Skeletal muscle tissue (tissue), 4 donors: ENCODE data around the gene RPL31. TPM values are rescaled to one million over a fixed set of nuclear protein-coding genes. Genes with fewer than 3 reads are reported as not detected.

Source experiments
- H3K27ac ChIP-seq: one replicate; pipeline ENCODE4 v1.7.0; 2013; ENCODE audit warnings: mild to moderate bottlenecking, low read depth, low read length, inconsistent platforms
- H3K27me3 ChIP-seq, 3 donors: one replicate each; pipeline ENCODE4 v1.7.0; 2013; ENCODE audit warnings: low read length in 3 of 3; ENCODE audit not compliant: control insufficient read depth in 3 of 3, insufficient read depth in 3 of 3
- H3K36me3 ChIP-seq, 3 donors: one replicate each; pipeline ENCODE4 v1.7.0; 2013; ENCODE audit warnings: low read length in 3 of 3; ENCODE audit not compliant: control insufficient read depth in 3 of 3, insufficient read depth in 3 of 3
- H3K4me1 ChIP-seq, 3 donors: one replicate each; pipeline ENCODE4 v1.7.0; 2013; ENCODE audit warnings: low read length in 3 of 3, mild to moderate bottlenecking in 3 of 3; ENCODE audit not compliant: control insufficient read depth in 3 of 3, insufficient read depth in 3 of 3
- H3K4me3 ChIP-seq, 3 donors: one replicate each; pipeline ENCODE4 v1.7.0; 2013; ENCODE audit warnings: low read length in 3 of 3
- H3K9ac ChIP-seq, 3 donors: one replicate each; pipeline ENCODE4 v1.7.0; 2013; ENCODE audit warnings: low read length in 3 of 3, mild to moderate bottlenecking in 3 of 3, moderate library complexity in 2 of 3, low read depth in 1 of 3
- H3K9me3 ChIP-seq, 3 donors: one replicate each; pipeline ENCODE4 v1.7.0; 2013; ENCODE audit warnings: low read length in 3 of 3; ENCODE audit not compliant: control insufficient read depth in 3 of 3
- total RNA-seq: library from RNA; depleted of rRNA; stranded (reverse); fragments of >200 nt; gene quantifications from one replicate; pipeline ENCODE4 v1.2.3, GENCODE V29; 2014
- donor health status: Osteomylitis.

The RPL31 gene
- total RNA-seq, 1 donor from 2014 or later, result 1,432 TPM

- Histone ChIP-seq H3K4me3 (no peak overlapping the region), H3K9ac (no peak overlapping the region), H3K4me1 (no peaks in the 10 kb centered on the region), H3K27me3 (no peaks in the 10 kb centered on the region), H3K9me3 (no peaks in the 10 kb centered on the region), H3K27ac (no peak overlapping the region), H3K36me3 (peaks cover 37 to 60% (median 49%) of the 10 kb centered on the region in 3 donors)
Measured at GRCh38 chr2:100972452-100972851, 29.6 kb upstream of the RPL31 start.

DNA sequence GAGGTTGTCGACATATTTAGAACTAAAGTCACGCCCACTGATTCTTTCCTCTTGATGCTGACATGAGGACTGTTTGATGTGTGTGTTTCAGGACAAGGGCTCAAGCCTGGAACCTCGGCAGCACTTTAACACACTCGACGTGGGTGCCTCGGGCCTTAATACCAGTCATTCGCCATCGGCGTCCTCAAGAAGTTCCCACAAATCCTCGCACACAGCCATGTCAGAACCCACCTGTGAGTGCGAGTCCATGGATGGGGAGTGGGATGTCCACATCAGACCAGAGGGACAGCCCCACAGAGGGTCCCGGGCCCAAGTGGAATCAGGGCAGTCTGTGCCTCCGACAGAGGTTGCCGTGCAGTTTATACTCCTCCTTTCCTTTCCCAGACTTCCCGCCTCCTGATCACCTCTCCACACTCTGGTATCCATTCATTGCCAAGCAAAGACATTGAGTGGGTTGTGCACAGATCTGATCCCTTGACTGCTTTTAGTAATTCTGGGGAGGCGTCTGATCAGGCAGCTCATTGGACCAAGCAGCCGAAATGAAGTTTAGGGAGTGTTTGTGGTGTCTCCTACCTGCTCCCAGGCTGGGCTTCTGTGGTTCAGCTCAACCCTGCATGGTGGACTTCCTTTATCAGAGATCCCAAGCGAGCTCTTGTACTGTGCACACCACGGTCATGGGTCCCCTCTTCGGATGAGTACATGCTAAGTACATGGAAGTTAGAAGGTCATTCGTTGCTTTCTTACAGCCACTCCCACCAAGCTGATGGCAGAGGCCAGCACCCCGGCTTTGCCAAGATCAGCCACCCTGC, 27.2 kb upstream of the RPL31 start:
- peaks cover 31 to 53% (median 38%) of the 10 kb centered on the region in 3 donors for H3K36me3 ChIP-seq
- H3K4me3 ChIP-seq, result no peak overlapping the region
- H3K27me3 ChIP-seq, result no peaks in the 10 kb centered on the region
- H3K9ac ChIP-seq, result no peak overlapping the region
- H3K4me1 ChIP-seq, result no peaks in the 10 kb centered on the region
- H3K27ac ChIP-seq, result no peak overlapping the region
- no peaks in the 10 kb centered on the region for H3K9me3 ChIP-seq

GRCh38 chr2:100975521-100975785, 26.6 kb upstream of the RPL31 start:
- Histone ChIP-seq H3K36me3 (peaks cover 28 to 53% (median 38%) of the 10 kb centered on the region in 3 donors), H3K4me1 (no peaks in the 10 kb centered on the region), H3K27ac (no peak overlapping the region), H3K9ac (no peak overlapping the region), H3K27me3 (no peaks in the 10 kb centered on the region), H3K4me3 (no peak overlapping the region), H3K9me3 (no peaks in the 10 kb centered on the region)

DNA sequence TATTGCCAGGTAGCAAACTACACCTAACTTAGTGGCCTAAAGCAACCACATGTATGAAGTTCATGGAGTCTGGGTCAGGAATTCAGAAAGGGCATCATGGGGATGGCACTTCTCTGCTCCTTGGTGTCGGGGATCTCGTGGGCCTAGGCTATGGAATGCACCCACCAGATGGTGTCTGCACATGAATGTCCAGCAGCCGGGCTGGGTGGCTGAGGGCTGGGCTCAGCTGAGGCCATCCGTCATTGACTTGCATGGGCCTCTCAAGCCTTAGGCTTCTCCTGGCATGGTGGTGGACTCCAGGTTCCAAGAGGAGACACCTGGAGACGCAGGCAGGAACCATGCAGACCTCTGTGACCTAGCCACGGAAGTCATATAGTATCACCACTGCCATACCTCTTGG, 26.0 kb upstream of the RPL31 start:
- no peaks in the 10 kb centered on the region for H3K9me3 ChIP-seq
- no peak overlapping the region for H3K4me3 ChIP-seq
- no peaks in the 10 kb centered on the region for H3K27me3 ChIP-seq
- H3K4me1 ChIP-seq, result no peaks in the 10 kb centered on the region
- H3K36me3 ChIP-seq, result peaks cover 28 to 48% (median 34%) of the 10 kb centered on the region in 3 donors
- H3K9ac ChIP-seq, result no peak overlapping the region
- no peak overlapping the region for H3K27ac ChIP-seq

GRCh38 chr2:100976645-100977391, 25.3 kb upstream of the RPL31 start:
- Histone ChIP-seq H3K9me3 (no peaks in the 10 kb centered on the region), H3K27me3 (no peaks in the 10 kb centered on the region), H3K36me3 (peaks cover 25 to 45% (median 36%) of the 10 kb centered on the region in 3 donors)

DNA sequence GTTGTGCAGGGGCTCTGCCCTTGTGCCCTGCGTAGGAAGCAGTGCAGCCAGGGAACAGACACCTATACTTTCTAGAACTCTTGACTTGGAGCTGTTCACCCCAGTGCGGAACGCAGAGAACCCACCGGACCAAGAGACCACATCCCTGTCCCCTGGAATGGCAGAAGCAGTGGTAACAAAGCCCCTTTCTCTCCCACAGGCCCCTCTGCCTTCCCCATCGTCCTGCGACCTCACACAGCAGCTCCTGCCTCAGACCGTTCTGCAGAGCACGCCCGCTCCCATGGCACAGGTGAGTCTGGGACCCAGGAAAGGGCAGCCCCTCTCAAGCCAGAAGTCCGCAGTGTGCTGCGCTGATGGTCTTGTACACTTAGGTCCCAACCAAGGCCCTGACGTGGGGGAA, 24.6 kb upstream of the RPL31 start:
- H3K9ac ChIP-seq, result no peak overlapping the region
- H3K27me3 ChIP-seq, result no peaks in the 10 kb centered on the region
- H3K9me3 ChIP-seq, result no peaks in the 10 kb centered on the region
- peaks cover 25 to 48% (median 43%) of the 10 kb centered on the region in 3 donors for H3K36me3 ChIP-seq
- H3K4me1 ChIP-seq, result no peaks in the 10 kb centered on the region
- no peak overlapping the region for H3K27ac ChIP-seq
- H3K4me3 ChIP-seq, result no peak overlapping the region

More at GRCh38 chr2:100976645-100977391, 25.3 kb upstream of the RPL31 start:
- no peak overlapping the region for H3K9ac ChIP-seq
- no peaks in the 10 kb centered on the region for H3K4me1 ChIP-seq
- no peak overlapping the region for H3K4me3 ChIP-seq
- no peak overlapping the region for H3K27ac ChIP-seq

GRCh38 chr2:100978582-100979191, 23.4 kb upstream of the RPL31 start:
- Histone ChIP-seq H3K9ac (peak overlapping the region in 1 of 3 donors; percentile 10), H3K9me3 (no peaks in the 10 kb centered on the region), H3K27ac (no peak overlapping the region), H3K36me3 (peaks cover 28 to 47% (median 40%) of the 10 kb centered on the region in 3 donors), H3K4me1 (no peaks in the 10 kb centered on the region), H3K4me3 (no peak overlapping the region), H3K27me3 (no peaks in the 10 kb centered on the region)

DNA sequence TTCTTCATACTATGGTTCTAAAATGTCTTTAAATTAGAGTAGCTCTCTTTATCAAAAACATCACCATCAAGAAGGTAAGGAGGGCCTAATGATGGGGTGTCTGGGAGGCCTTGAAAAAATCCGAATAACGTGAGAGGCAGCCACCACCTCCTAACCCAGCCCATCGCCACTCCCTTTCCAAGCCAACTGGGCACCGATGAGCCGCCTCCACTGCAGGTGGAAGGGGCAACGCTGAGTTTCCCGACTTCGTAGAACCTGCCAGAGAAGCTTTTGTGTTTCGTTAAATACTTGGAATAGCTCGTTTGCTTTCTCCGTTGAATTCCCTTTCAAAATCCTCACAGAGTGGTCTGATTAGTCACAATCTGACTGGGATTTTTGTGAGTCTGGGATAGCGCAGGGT, 22.0 kb upstream of the RPL31 start:
- H3K9me3 ChIP-seq, result no peaks in the 10 kb centered on the region
- no peaks in the 10 kb centered on the region for H3K27me3 ChIP-seq
- H3K4me3 ChIP-seq, result no peak overlapping the region
- no peak overlapping the region for H3K9ac ChIP-seq
- H3K4me1 ChIP-seq, result no peaks in the 10 kb centered on the region
- peaks cover 21 to 39% (median 29%) of the 10 kb centered on the region in 3 donors for H3K36me3 ChIP-seq
- no peak overlapping the region for H3K27ac ChIP-seq

DNA sequence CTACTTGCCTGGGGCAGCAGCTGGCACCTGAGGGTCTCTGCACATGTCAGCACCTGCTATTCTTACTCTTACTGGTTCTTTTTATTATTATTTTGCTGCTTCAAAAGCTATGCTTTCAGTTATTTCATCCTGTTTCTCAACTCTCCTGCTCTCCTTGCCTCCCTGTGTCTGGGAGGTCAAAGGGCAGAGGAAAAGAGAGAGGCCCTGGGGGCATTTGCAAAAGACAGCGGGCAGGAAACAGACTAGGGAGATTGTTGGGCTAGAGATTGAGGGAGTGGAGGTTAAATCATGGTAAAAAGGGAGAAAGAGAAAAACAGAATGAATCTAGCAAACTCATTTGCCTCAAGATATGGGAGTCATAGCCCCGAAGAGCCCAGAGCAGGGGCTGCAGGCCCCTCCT, 21.1 kb upstream of the RPL31 start:
- Histone ChIP-seq H3K27me3 (no peaks in the 10 kb centered on the region), H3K36me3 (peaks cover 18 to 30% (median 20%) of the 10 kb centered on the region in 3 donors), H3K4me3 (no peak overlapping the region), H3K4me1 (no peaks in the 10 kb centered on the region), H3K9me3 (no peaks in the 10 kb centered on the region), H3K27ac (no peak overlapping the region), H3K9ac (no peak overlapping the region)

GRCh38 chr2:100982431-100982861, 19.6 kb upstream of the RPL31 start:
- H3K9me3 ChIP-seq, result no peaks in the 10 kb centered on the region

More at GRCh38 chr2:100982431-100982861, 19.6 kb upstream of the RPL31 start:
- no peaks in the 10 kb centered on the region for H3K4me1 ChIP-seq
- H3K27ac ChIP-seq, result no peak overlapping the region
- no peak overlapping the region for H3K4me3 ChIP-seq
- H3K36me3 ChIP-seq, result peaks cover 10 to 17% (median 14%) of the 10 kb centered on the region in 3 donors
- H3K9ac ChIP-seq, result no peak overlapping the region
- no peaks in the 10 kb centered on the region for H3K27me3 ChIP-seq
